HG03095 (cell line): ENCODE data around the gene CLDN20.
"Not testable (repeated sequence)": the region's sequence is repeated elsewhere in the genome, so short reads cannot be mapped to it uniquely, and the experiment has no call there.

ENCODE experiments used
- ATAC-seq: cut with Tn5 transposase; IDR thresholded peaks from one replicate; pipeline ENCODE4 v1.9.1; 2021; ENCODE audit warnings: moderate library complexity; ENCODE audit not compliant: unreplicated experiment

CLDN20 gene, protein sequence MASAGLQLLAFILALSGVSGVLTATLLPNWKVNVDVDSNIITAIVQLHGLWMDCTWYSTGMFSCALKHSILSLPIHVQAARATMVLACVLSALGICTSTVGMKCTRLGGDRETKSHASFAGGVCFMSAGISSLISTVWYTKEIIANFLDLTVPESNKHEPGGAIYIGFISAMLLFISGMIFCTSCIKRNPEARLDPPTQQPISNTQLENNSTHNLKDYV

DNA sequence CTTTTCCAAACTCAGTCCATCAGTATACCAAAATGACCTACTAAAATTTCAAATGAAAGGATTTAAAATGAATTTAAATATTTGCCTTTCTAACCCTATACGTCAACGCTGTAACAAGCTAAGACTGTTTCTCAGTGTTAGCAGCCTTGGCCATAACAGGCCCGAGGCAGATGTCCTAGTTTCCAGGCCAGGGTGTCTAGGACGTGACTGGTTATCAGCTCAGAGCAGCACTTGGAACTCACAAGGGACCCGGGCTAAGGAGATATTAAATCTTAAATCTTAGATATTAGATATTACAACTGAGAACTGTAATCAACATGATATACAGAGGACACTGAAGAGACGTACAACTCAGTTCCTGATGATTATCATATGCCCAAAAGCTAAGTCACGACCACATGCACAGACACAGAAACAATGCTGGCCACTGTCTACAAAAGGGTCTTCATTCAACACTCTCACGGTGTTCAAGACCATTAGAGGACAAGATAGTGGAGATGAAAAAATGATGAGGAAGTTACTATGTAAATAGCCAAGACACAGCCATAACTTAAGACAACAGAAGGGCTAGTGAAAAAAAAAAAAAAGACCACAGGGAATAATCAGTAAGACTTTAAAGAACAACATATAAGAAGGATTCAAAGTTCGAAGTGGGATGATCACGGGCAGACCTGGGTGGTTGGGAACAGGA, at the start of gene CLDN20:
Gene CLDN20, plus strand, starts transcription at position 641 of the 691 bp plus-strand sequence. CDS start 11,707 bp downstream, outside the sequence.
- no peak for ATAC-seq

DNA sequence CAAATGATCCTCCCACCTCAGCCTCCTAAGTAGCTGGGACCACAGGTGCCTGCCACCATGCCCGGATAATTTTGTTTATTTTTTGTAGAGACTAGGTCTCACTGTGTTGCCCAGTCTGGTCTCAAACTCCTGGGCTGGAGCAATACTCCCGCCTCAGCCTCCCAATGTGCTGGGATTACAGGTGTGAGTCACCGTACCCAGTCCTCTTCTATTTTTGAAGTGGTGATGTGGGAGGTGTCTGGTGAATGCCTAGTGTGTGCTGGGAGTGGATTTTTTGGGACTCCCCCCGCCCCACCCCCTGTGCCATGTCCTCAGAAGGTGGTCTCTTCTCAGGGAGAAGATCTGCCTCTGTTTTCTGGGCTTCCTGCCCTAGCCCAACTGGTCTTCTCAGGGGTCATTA, 47.9 kb upstream of the CLDN20 start:
- no peak for ATAC-seq

DNA sequence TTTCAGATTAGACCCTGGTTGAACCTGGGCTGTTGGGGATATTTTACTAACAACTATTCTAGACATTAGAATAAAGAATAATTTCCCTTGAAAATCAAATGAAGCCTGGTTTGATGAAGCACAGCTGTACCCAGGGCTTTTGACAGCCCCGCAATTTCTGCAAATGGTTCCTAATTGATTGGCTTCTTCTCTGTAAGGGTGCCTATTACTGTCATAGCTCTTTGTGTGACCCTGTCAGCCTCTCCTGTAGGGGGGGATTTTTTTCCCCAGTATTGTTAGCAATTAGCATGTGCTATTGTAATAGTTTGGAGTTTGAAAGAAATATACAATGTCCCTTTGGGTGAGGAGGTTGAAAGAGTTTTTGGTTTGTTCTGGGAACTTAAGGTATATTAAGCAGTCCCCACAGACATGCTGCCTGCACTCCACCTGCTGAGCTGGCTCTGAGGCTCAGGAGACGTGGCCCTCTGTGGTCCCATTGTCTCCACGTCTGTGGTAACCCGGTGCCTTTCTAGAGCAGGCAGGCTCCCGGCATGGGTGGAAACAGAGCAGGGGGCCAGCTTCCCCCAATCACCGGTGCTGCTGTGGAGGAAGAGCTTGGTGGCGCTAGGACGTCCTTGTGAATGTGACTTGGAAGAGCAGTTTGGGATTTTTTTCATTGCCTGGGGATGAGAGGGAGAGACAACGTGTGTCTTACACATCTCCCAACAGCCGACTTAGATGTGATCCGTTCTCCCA, 47.3 kb upstream of the CLDN20 start:
- ATAC-seq, result no peak

DNA sequence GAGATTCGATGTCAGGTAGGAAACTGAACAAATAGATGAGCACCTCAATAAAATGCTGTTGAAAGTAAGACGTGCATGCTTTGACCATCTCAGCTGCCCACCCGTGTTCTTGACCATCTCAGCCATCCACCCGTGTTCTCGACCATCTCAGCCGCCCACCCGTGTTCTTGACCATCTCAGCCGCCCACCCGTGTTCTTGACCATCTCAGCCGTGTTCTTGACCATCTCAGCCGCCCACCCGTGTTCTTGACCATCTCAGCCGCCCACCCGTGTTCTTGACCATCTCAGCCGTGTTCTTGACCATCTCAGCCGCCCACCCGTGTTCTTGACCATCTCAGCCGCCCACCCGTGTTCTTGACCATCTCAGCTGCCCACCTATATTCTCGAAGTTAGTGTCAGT, 45.1 kb upstream of the CLDN20 start:
- ATAC-seq, result not testable (repeated sequence)

DNA sequence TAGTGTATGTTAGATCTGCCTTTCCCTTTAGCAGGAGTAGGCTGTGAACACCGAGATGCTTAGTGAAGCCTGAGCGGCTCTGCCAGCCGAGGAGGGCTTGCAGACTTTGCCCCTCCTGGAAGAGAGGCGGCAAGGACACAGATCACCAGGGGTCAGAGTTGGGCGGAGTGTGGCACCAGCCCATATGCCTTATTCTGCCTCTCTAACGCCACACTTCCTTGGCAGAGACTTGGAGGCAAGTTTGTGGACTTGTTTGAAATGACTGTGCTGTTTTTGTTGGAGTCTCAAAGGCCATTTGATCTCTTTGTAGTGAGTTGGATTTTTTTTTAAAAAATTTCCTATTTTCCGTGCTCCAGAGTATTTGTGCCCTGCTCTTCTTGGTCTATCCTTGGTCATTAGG, 44.5 kb upstream of the CLDN20 start:
- ATAC-seq, result no peak

DNA sequence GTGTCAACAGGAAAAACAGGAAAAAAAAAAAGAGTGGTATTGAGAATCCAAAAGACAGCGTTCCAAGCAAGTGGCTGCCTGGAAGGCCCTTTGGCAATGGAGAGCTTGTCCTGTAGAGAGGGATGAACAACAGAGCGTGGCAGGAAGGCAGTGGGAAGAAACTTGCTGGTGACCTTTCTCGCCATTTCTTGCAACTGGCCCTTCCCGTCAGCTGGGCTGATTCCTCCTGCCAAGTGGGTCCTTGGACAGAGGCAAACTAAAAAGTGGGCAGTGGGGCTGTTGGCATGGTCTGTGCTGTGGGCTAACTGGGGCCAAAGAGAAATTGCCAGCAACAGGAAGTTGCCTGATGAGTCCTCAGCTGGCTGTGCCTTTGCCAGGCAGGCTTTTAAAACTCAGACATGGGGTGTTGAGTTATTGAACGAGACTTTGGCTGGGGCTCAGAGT, 43.9 kb upstream of the CLDN20 start:
- ATAC-seq, result no peak

DNA sequence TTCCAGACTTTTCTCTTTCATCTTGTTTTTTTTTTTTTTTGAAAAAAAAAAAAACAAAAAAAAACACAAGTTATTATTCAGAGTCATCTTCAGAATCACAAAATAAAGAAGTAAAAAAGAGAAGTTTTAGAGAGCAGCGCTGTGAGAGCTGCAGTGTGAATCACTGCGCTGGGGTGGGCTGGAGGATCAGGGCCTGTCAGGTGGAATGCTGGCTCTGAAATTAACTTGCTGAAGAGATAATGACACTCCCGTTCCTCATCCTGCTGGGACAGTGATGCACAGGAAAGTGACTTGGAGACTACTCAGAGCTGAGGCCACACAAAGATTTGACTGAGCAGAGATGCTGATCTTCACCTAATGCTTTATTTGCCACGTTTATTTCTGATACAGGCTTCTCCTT, 42.7 kb upstream of the CLDN20 start:
- ATAC-seq, result no peak

DNA sequence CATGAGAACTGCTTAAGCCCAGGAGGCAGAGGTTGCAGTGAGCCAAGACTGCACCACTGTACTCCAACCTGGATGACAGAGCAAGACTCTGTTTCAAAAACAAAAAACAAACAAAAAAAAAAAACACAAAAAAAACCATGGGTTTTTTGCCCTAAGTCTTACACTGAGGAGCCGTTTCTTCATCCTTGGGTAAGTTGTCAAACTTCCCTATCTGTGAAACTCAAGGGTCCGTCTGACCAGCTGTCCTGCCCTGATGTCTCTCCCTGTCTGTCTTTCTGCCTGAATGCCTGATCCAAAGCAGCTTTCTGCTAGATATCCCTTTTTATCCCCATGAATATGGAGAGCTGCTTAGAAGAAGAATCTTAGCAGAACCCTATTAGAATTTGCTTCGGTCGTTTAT, 41.3 kb upstream of the CLDN20 start:
- no peak for ATAC-seq

DNA sequence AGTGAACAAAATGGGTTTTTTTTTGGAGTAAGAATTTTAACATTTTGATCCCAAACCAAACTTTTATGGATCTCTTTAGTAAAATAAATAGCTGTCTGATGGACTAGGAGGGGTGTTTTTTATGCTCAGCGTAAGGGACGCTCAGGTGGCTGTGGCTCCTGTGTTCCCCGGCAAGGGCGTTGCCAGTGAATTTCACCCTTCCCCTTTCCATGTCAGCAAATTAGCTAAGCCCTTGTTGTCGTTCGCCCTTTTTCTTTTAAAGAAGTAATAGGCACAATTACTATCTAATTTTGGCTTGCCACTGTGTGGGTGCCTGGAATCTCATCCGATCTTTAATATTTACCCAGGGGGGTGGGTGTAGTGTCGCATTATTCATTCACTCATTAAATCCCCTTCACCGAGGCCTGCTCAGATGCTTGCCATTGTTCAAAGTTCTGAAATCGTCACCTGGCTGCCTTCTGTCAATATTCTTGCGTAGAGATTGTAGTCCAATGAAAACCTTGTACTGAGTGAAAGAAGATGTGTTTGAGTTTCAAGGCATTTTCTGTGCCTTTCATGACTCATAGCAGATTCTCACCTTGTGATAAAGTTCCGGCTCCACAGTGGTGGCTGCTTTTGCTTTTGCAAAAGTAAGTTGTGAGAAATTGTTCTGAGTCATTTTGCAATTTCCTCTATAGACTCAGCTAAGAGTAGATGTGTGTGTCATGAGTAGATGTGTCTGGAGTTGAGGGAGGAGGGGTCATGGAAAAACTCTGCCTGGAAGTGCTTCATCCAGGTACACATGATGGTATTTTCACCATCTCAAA, 40.0 kb upstream of the CLDN20 start:
- peak; percentile 99 for ATAC-seq

DNA sequence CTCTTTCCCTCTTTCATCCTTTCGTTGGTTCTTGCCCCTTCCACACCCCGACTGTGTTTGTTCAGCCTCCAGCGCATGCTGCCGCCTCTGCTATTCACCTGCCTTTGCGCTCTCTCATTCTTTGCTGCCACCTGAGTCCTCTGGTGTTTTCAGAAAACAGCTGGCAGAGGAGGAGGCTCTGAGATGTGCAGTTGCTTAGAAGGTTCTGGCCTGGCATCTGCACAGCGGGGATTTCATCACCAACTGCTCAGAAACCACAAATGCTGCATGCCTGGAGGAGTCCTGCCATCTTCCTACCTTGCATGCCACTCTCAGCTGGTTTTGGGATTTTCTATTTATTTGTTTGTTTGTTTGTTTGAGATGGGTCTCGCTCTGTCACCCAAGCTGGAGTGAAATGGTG, 39.2 kb upstream of the CLDN20 start:
- ATAC-seq, result no peak

DNA sequence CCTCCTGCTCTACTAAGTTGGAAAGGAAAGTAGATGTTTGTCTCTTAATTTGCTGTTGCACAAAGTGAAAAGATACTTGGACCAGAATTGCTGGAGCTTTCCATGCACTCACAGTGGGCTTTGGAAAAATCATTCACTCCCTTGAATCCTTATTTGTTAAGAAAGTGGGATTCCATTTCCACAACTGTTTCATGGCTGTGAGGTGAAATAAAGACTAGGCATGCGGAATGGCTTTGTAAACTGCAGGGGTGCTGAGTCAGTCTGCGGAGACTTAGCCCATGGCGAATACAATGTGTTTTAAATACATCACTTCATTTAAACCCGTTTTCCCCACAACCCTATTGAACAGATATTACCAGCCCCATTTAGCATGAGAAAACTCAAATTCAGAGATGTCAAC, 36.8 kb upstream of the CLDN20 start:
- no peak for ATAC-seq

DNA sequence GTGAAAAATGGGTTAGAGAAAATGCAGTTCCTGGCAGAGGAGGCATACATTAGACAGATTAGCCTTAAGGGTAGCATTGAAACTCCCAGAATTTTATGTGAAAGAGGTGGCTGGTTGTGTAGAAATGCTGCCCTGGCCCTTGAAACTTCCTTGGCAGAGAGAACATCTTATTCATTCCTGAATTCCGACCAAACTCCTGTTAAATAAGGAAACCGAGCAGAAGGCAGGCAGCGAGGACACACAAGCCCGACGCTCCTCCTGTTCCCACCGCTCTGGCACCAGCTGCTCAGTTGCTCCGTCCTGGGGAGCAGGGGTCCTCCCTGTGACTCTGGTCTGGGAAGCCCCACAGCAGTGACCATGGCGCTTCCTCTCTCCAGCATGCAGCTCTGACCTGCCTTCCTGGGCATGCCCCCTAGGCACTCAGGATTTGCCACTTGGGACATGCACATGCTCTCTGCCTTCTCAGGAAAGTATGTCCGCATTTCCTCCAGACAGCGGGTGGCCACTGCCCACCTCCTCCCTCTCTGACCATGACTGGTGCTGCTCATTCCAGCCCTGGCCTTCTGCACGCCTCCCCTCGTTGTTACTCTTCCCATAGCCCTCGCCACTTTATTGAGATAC, 35.2 kb upstream of the CLDN20 start:
- no peak for ATAC-seq

DNA sequence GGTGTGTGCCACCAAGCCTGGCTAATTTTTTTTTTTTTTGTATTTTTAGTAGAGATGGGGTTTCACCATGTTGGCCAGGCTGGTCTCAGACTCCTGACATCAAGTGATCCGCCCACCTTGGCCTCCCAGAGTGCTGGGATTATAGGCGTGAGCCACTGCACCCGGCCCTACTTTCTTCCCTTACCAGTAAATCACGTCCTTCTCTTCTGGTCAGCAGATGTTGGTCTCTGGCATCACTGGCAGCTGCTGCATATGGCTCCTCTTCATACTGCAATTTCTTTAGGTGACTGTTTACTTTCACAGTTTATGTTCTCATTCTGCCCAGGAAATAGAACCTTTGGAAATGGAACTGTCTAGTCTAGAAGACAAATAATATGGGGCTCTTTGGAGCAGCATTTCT, 32.8 kb upstream of the CLDN20 start:
- not testable (repeated sequence) for ATAC-seq

DNA sequence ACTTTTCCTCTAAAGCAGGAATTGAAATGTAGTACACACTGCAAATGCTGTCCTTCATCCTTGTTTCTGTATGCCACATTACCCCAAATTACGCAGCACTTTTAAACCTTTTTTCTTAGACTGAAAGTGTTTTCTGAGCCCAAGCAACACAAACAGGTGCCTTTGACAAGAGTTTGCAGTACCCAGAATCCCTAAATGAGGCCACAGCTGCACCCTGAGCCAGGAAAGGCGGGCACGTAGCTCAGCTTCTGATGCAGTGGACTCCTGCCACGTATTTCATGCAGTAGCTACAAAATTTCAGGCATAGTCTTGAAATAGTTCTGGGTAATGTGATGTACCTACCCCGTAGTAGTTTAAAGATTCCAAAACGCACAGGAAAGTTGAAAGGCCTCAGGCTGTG, 31.0 kb upstream of the CLDN20 start:
- no peak for ATAC-seq

DNA sequence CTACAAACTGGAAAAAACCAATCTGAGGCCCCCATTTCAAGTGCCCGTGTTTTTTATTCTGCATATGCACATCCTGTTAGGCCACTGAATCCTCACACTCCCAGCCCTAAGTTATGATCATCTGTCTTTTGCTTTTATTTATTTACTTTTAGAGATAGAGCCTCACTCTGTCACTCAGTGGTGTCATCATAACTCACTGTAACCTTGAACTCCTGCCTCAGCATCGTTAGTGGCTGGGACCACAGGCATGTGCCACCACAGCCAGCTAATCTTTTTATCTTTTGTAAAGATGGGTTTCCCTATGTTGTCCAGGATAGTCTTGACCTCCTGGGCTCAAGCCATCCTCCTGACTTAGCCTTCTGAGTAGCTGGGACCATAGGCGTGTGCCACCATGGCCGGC, 29.6 kb upstream of the CLDN20 start:
- no peak for ATAC-seq

DNA sequence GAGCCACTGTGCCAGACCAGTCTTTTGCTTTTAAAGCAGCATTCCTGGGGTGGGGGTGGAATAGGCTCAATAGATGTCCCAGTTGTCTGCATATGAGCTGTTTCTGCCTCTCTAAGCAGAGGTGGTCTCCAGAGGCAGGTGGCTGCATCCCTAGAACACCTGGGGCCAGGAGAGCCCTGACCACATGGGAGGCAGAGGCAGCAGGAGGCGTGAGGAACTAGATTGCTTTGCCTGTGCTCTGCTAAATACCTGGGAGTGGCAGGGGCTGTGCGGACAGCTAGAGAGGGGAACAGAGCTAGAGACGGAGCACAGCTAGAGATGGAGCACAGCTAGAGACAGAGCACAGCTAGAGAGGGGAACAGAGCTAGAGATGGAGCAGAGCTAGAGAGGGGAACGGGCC, 29.1 kb upstream of the CLDN20 start:
- ATAC-seq, result no peak

DNA sequence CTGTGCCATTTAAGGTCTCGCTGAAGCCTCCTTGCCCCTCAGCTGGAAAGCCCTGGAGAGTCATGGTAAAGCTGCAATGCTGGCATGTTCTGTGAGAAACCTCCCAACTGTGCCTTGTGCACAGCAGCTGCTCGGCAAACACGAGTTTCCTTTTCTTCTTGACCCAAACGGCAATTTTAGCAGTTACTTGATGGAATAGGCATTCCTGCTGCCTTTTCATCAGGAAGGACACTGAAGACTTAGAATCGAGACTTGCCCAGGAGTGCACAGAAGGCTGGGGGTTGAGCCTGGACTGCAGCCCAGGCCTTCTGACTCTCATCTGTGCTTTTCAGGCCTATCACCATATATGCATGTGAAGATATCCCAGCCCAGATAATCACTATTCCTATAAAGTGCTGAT, 28.7 kb upstream of the CLDN20 start:
- ATAC-seq, result no peak

DNA sequence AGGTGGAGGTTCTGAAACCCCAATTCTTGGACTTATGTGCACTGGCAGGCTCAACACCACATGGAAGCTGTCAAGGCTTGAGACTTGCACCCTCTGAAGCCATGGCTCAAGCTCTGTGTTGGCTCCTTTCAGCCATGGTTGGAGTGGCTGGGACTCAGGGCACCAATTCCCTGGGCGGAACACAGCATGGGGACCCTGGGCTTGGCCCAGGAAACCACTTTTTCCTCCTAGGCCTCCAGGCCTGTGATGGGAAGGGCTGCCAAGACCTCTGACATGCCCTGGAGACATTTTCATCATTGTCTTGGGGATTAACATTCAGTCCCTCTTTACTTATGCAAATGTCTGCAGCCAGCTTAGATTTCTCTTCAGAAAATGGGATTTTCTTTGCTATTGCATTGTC, 26.2 kb upstream of the CLDN20 start:
- no peak for ATAC-seq

DNA sequence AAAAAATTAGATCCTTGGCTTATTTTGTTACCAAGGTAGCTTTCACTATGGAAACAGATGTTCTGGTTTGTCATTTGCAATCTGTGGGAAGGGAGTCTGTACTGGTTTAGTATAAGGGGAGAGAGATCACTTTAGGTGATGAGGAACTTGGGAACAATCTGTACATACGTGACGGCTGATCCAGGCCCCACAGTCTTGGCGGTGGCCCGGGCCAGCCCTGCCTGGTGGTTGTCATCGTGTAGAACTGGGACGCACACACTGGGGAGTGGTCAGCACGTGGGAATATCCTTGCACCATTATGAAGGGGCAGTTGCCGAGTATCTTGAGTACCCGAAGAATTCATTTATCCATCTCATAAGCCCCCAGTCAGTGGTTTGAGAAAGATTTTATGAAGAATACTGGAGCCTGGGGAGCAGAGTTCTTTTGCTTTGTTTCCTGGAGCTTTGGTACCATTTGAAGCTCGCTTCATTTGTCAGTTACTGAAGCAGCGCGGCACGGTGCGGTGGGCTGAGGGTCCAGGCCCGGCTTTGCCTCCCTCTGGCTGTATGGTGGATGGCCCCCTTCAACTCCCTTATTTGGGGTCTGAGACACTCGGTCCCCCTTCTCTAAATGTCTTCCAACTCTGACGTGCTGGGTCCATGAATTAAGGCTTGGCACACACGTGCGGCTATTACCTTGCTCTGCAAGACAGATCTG, 22.8 kb upstream of the CLDN20 start:
- no peak for ATAC-seq

DNA sequence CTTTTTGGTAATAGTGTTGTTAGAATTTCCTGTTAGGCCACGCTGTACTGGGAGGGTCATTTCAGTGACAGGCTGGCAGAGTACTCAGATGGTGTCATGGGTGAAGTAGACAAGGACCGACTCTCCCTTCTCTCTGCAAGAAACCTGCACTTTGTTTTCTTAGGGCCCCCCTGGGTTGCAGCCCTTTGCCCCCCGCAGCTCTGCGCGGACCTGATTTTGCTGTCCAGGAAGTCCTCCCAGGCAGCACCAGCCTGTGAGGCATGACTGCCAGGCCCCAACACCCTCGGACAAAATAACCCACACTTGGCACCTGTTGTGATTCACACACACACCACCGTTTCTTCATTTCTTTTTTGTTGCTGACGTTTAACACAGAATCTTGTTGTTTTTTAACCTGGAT, 21.8 kb upstream of the CLDN20 start:
- no peak for ATAC-seq
